Measurements from ENCODE around the gene MUTYH.

- TF ChIP-seq CTCF (IDR thresholded peaks at IDR 0.05) (no peak), POLR2A (IDR thresholded peaks at IDR 0.05) (no peak)
These were observed 46.0 kb upstream of the MUTYH start for GRCh38 chr1:45386219-45386618.
